Measurements from ENCODE around the gene FAM53B. TPM values are rescaled to one million over a fixed set of nuclear protein-coding genes. Genes with fewer than 3 reads are reported as not detected.

FAM53B gene
- total and polyA plus RNA-seq, 7 donors, result 9.6 to 36.6 (median 34.2) TPM

- Histone ChIP-seq H3K4me1 (peaks cover 0 to 97% (median 84%) of the 10 kb centered on the region in 4 donors), H3K27ac (peak overlapping the region; percentile 78 to 85 (median 80)), H3K4me3 (no peak overlapping the region), H3K9me3 (no peaks in the 10 kb centered on the region), H3K27me3 (no peaks in the 10 kb centered on the region), H3K36me3 (no peaks in the 10 kb centered on the region)
- intact Hi-C loops (cut with DNase I), result no loop called here
- peak; percentile 64 for DNase-seq
- TF ChIP-seq EP300 (IDR thresholded peaks at IDR 0.05) (no peak), POLR2AphosphoS5 (IDR thresholded peaks at IDR 0.05) (peak in 2 of 4 donors; percentile 25 to 66), POLR2A (IDR thresholded peaks at IDR 0.05) (no peak)
- TF ChIP-seq, protein P1, sequence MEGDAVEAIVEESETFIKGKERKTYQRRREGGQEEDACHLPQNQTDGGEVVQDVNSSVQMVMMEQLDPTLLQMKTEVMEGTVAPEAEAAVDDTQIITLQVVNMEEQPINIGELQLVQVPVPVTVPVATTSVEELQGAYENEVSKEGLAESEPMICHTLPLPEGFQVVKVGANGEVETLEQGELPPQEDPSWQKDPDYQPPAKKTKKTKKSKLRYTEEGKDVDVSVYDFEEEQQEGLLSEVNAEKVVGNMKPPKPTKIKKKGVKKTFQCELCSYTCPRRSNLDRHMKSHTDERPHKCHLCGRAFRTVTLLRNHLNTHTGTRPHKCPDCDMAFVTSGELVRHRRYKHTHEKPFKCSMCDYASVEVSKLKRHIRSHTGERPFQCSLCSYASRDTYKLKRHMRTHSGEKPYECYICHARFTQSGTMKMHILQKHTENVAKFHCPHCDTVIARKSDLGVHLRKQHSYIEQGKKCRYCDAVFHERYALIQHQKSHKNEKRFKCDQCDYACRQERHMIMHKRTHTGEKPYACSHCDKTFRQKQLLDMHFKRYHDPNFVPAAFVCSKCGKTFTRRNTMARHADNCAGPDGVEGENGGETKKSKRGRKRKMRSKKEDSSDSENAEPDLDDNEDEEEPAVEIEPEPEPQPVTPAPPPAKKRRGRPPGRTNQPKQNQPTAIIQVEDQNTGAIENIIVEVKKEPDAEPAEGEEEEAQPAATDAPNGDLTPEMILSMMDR (IDR thresholded peaks at IDR 0.05), result no peak
- WGBS, 2 donors, result 36 to 40% methylated on average over 8 of the region's 8 CpGs
Measured at GRCh38 chr10:124722798-124723783, 21.1 kb downstream of the FAM53B start.

DNA sequence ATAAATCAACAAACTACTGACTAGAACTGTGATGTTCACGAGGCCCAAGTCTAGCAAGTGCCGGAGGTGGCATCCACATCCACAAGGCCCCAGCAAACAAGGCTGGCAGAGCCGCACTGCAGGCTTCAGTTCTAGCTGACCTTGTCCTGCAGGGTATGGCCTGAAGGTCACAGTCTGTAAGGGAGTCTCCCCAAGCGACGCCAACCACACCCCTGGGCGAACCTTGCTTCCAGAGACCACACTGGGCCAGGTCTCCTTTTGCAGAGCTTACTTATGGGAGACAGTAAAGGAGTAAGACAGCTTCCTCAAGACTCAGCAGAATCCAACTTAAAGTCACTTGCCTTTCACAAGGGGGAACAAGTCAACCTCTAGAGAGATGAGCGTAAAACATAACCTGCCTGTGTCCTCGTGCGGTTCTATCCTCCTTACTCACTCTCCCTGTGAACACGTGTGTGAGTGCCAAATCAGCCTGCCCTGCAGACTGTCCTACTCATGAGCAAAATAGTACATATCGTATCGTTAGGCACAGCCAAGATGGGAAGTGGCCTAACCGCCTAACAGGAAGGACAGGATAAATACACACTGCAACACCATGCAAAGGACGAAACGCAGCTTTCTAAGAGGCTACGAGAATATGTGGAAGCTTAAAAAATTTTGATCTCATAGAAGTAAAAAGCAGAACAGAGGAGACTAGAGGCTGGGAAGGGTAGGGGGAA lies 22.7 kb downstream of the FAM53B start:
- H3K27ac ChIP-seq, result peak overlapping the region; percentile 78 to 85 (median 80)
- WGBS, 2 donors, result 61 to 70% methylated on average over 16 of the region's 16 CpGs
- no peaks in the 10 kb centered on the region for H3K27me3 ChIP-seq
- H3K4me3 ChIP-seq, result no peak overlapping the region
- intact Hi-C loops (cut with DNase I), result no loop called here
- TF ChIP-seq, protein P1 (IDR thresholded peaks at IDR 0.05), result no peak
- TF ChIP-seq POLR2A (IDR thresholded peaks at IDR 0.05), result peak in 1 of 2 donors; percentile 8
- TF ChIP-seq EP300 (IDR thresholded peaks at IDR 0.05), result peak in 2 of 4 donors; percentile 11 to 29
- TF ChIP-seq POLR2AphosphoS5 (IDR thresholded peaks at IDR 0.05), result peak; percentile 13 to 78 (median 64)
- H3K4me1 ChIP-seq, result peaks cover 0 to 95% (median 81%) of the 10 kb centered on the region in 4 donors
- no peaks in the 10 kb centered on the region for H3K36me3 ChIP-seq
- DNase-seq, result peak; percentile 90
- H3K9me3 ChIP-seq, result no peaks in the 10 kb centered on the region

DNA sequence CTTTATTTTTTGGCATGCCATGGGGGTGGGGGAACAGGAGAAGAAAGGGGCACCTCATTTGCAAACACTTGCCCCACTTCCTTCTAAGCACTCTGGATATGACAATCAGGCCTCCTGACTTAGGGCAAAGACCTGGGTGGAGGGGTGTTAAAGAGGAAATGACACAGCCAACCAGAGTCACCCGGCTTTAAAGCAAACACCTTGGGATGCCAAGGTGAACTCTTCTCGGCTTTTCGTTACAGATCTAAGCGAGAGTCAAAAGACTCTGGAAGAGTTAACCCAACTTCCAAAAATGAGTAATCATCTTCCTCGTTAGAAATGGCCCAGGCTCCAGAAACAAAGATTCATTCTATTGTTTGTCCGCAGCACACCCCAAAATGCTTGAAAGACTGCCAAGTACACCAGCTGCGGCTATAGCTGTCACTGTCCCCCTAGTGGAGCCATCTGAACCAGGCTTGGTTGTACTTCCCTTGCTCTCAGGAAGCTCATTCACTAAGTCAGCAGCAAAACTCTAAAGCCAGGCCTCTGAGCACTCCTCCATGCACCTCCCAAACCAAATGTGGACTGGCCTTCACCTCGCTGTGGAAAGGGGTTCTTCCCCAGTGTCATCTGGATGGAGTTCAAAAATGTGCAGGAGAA lies 24.8 kb downstream of the FAM53B start:
- intact Hi-C loops (cut with DNase I), result no loop called here
- H3K36me3 ChIP-seq, result no peaks in the 10 kb centered on the region
- no peaks in the 10 kb centered on the region for H3K9me3 ChIP-seq
- DNase-seq, result peak; percentile 82
- H3K4me1 ChIP-seq, result peaks cover 0 to 85% (median 72%) of the 10 kb centered on the region in 4 donors
- no peaks in the 10 kb centered on the region for H3K27me3 ChIP-seq
- H3K27ac ChIP-seq, result peak overlapping the region; percentile 40 to 85 (median 72)
- no peak overlapping the region for H3K4me3 ChIP-seq
- TF ChIP-seq, protein P1 (IDR thresholded peaks at IDR 0.05), result peak in 2 of 4 experiments; percentile 29 to 57
- peak in 2 of 4 donors; percentile 27 to 33 for TF ChIP-seq POLR2AphosphoS5 (IDR thresholded peaks at IDR 0.05)
- no peak for TF ChIP-seq EP300 (IDR thresholded peaks at IDR 0.05)
- 1 to 11% methylated on average over 8 of the region's 8 CpGs for WGBS, 2 donors

GRCh38 chr10:124717911-124718741 lies 26.1 kb downstream of the FAM53B start:
- Histone ChIP-seq H3K36me3 (no peaks in the 10 kb centered on the region), H3K27me3 (no peaks in the 10 kb centered on the region), H3K9me3 (no peaks in the 10 kb centered on the region), H3K4me3 (no peak overlapping the region), H3K4me1 (peaks cover 0 to 85% (median 64%) of the 10 kb centered on the region in 4 donors), H3K27ac (peak overlapping the region; percentile 27 to 85 (median 72))
- DNase-seq, result no peak
- WGBS, 2 donors, result 48 to 70% methylated on average over 12 of the region's 12 CpGs
- TF ChIP-seq, protein P1 (IDR thresholded peaks at IDR 0.05), result no peak
- TF ChIP-seq POLR2AphosphoS5 (IDR thresholded peaks at IDR 0.05), result peak in 1 of 4 donors; percentile 12
- intact Hi-C loops (cut with DNase I), result no loop called here
